Hematopoietic multipotent progenitor cell treated with erythropoietin and hydrocortisone succinate and interleukin-3 and kit ligand, for 6 days (in vitro differentiated cells): ENCODE measurements around the gene FAM227A.
"Not testable (repeated sequence)": the region's sequence is repeated elsewhere in the genome, so short reads cannot be mapped to it uniquely, and the experiment has no call there.

ENCODE experiments used
- DNase-seq: peaks from one replicate; pipeline ENCODE4 v3.0.0-alpha.2; 2015

Gene FAM227A

GRCh38 chr22:38610234-38610633, 46.0 kb downstream of the FAM227A start:
- no peak for DNase-seq

DNA sequence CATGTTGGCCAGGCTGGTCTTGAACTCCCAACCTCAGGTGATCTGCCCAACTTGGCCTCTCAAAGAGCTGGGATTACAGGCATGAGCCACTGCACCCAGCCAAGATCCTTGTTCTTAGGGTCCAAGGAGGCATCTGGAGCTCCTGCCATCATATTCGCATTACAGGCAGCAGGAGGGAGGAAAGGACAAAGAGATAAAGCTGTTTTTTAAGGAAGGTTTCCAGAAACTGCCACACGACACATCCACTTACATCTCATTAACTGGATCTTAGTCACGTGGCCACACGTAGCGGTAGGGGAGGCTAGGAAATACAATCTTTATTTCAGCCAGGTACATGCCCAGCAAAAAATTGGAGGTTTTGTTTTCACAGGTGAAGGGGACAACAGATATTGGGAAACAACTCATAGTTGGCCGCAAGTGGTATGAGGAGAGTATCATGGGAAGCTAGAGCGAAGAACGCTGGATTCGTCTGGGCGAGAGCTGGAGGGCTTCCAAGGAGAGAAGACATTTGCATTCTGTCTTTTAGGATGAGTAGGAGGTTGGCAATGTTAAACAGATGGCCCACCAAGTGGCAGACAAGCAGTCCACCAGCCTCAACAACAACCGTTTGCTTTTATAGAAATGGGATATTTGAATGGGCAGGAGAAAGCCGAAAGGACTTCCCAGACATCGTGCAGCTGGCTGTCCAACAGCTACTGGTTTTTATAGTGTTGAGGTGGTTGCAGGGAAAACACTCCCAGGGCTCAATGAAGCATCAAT, 47.0 kb downstream of the FAM227A start:
- no peak for DNase-seq

DNA sequence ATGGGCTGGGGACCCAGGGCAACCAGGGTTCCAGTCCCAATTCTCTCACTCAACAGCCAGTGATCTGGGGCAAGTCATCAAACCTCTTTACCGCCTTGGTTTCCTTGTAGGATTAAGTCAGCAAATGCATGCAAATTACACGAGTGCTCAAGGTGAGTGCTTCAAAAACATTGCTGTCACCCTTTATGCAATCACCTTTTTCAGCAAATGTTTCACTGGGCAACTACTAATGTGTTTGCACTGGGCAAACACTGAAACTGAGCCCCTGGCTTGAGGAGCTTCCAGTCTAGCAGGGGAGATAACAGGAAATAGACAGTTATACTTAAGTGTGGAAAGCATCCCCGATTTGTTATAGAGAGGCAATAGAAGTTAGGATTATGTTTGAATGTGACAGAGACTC, 48.5 kb downstream of the FAM227A start:
- no peak for DNase-seq

GRCh38 chr22:38602166-38602565, 54.0 kb downstream of the FAM227A start:
- DNase-seq = no peak

GRCh38 chr22:38601221-38601764, 54.9 kb downstream of the FAM227A start:
- DNase-seq = no peak

- DNase-seq = no peak
Observed at GRCh38 chr22:38599466-38599865, 56.7 kb downstream of the FAM227A start.

GRCh38 chr22:38582923-38583322, 73.3 kb downstream of the FAM227A start:
- DNase-seq = not testable (repeated sequence)

GRCh38 chr22:38578505-38578904, 77.7 kb downstream of the FAM227A start:
- no peak for DNase-seq

DNA sequence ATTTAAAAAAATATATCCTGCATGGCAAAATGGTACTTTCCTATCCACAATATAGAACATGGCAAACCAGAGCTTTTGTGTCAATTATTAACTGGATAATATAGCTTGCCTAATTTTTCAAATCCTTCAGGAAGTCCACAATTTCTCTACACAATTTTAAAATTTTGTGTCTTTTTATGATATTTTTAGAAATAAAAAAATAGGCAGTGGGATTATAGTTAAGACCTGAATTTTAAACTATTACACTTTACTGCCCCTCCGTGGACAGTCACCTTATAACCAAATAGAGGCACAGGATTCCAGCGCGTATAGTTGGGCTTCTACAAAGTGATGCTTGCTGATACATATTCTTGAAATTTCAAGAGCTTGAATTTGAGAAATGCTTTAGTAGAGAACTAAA, 84.1 kb downstream of the FAM227A start:
- DNase-seq = peak; percentile 83

DNA sequence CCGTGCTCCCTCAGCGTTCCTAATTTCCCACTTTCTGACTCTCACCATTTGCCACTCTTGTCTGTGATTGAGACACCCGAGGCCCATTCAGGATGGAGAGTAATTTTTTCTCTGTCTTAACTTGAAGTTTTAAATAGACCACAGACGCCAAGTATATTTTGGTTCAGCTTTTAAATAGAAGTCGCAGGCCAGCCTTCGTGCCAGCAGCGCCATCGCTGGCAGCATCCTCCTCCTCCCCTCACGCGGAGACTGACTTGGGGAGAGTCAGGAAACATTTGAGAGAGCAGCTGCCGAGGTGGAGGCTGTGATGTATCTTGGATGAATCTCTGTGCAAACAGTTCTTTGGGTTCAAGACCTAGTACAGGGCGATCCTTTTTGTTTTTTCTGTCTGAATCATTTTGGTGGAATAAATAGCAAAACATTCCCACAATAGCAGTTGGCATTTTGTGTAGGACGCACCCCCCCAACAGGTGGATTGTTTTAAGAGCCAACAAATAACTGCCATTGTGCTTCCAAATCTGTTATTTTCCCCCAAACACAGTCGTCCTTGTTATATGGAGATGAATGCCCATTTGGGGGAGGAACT, 85.3 kb downstream of the FAM227A start:
- peak; percentile 63 for DNase-seq

DNA sequence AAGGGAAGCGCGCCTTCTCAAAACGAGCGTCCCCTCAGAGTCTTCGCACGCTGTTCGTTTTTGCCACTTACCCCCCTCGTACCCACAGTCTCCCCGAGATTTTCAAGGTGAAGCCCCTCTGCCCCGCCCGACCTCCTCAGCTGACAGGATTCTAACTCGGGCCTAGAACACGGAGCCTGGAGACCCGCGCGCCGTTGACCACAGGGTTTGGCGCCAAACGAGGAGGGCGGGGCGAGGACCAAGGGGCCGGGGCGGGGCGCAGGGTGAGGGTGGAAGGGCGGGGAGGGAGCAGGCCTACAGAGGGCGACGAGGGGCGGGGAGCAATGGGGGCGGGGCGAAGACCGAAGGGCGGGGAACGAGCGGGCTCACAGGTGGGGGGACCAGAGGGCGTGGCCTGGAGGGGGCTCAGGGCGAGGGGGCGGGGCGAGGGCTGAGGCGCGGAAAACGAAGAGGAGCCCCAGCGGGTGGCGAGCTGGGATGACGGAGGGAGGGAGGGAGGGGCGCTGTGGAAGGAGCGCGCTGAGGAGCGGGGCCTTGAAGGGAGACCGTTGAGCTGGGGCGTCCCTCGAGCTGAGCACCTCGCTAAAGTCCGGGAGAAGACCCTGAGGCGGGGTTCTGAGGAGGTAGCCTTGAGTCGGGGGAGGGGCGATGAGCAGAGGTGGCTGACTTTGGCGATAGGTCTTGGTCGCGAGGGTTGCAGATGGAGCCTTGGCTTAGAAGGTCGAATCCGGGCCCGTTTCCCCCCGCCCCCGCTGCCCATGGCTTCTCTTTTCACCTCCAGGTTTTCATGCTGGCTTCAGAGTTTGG, 86.0 kb downstream of the FAM227A start, which contains the start of gene DMC1:
TSS of gene DMC1 (minus strand) at position 212 of the 807 bp plus-strand sequence. CDS start 1,927 bp downstream, outside the sequence.
- peak; percentile 98 for DNase-seq

- peak; percentile 29 for DNase-seq
Observed at GRCh38 chr22:38569181-38569971, 86.8 kb downstream of the FAM227A start.

- DNase-seq = no peak
Observed at GRCh38 chr22:38567531-38568285, 88.5 kb downstream of the FAM227A start.

GRCh38 chr22:38566726-38567504, 89.3 kb downstream of the FAM227A start:
- peak; percentile 42 for DNase-seq

GRCh38 chr22:38565441-38565840, 90.8 kb downstream of the FAM227A start:
- DNase-seq = no peak

GRCh38 chr22:38564669-38565068, 91.5 kb downstream of the FAM227A start:
- DNase-seq = no peak

- DNase-seq = no peak
Observed at GRCh38 chr22:38554281-38554680, 101.9 kb downstream of the FAM227A start.

GRCh38 chr22:38549101-38549894, 106.9 kb downstream of the FAM227A start:
- DNase-seq = no peak

- no peak for DNase-seq
Observed at GRCh38 chr22:38540701-38541100, 115.5 kb downstream of the FAM227A start.
